HG03095 (cell line): ENCODE results near the gene LOXHD1.

Experiments used
- ATAC-seq: cut with Tn5 transposase; IDR thresholded peaks from one replicate; pipeline ENCODE4 v1.9.1; 2021; ENCODE audit warnings: moderate library complexity; ENCODE audit not compliant: unreplicated experiment

Gene LOXHD1, protein sequence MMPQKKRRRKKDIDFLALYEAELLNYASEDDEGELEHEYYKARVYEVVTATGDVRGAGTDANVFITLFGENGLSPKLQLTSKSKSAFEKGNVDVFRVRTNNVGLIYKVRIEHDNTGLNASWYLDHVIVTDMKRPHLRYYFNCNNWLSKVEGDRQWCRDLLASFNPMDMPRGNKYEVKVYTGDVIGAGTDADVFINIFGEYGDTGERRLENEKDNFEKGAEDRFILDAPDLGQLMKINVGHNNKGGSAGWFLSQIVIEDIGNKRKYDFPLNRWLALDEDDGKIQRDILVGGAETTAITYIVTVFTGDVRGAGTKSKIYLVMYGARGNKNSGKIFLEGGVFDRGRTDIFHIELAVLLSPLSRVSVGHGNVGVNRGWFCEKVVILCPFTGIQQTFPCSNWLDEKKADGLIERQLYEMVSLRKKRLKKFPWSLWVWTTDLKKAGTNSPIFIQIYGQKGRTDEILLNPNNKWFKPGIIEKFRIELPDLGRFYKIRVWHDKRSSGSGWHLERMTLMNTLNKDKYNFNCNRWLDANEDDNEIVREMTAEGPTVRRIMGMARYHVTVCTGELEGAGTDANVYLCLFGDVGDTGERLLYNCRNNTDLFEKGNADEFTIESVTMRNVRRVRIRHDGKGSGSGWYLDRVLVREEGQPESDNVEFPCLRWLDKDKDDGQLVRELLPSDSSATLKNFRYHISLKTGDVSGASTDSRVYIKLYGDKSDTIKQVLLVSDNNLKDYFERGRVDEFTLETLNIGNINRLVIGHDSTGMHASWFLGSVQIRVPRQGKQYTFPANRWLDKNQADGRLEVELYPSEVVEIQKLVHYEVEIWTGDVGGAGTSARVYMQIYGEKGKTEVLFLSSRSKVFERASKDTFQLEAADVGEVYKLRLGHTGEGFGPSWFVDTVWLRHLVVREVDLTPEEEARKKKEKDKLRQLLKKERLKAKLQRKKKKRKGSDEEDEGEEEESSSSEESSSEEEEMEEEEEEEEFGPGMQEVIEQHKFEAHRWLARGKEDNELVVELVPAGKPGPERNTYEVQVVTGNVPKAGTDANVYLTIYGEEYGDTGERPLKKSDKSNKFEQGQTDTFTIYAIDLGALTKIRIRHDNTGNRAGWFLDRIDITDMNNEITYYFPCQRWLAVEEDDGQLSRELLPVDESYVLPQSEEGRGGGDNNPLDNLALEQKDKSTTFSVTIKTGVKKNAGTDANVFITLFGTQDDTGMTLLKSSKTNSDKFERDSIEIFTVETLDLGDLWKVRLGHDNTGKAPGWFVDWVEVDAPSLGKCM (N-terminal part only)

DNA sequence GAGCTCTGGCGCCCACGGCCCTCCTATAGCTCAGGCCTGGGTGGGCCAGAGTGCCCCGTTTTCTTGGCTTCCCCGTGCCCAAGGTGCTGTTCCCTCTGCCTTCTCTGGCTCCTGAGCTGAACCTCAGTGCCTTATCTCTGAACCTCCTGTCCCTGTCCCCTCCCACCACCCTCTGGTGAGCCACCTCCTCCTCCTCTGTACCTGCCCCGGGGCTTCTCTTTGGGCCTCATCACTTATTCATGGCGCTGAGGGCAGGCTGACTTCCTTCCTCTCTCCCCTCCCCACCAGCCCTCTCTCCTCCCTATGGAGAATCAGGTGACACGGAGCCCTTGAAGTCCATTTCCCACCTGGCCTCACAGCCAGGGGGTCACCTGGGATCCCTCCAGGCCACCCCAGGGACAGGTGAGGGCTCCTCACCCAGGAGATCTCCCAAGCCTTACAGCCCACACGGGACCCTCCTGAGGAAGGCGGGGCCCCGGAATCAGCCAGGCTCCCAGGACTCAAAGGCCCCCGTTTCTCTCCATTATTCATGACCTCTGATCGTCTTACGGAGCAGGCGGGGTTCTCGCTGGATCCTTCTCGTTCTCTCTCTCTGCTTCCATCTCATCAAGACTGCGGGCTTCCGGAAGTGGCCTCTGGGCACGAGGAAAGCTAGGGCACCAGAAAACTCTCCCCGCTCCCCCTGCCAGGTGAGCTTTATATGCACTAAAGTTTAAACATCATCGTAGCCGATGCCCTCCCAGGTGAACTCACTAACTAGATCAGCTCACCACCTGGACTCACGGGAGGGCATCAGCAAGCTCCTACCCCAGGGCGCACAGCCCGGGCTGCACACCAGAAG is at the start of gene LOXHD1:
Gene LOXHD1, minus strand, starts transcription at position 106 of the 841 bp plus-strand sequence. CDS start 187 bp downstream, outside the sequence.
- no peak for ATAC-seq

DNA sequence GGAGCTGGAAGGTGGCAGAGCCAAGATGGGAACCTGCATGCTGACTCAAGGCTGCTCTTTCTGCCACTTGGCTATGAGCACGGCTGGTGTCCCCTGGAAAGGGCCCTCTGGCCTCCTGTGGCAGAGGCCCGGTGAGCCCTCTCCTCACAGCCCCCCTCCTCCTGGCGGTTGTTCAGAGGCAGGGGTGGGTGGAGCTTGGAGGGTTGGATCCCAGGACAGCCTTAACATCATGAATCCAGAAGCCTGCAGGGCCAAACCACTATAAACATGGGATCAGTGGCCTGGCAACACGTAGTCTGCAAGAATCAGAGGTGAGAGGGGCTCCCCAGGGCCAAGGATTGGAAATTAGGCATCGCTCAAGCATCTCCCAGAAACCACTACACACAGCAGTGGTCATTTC is 48.5 kb upstream of the LOXHD1 start:
- no peak for ATAC-seq

DNA sequence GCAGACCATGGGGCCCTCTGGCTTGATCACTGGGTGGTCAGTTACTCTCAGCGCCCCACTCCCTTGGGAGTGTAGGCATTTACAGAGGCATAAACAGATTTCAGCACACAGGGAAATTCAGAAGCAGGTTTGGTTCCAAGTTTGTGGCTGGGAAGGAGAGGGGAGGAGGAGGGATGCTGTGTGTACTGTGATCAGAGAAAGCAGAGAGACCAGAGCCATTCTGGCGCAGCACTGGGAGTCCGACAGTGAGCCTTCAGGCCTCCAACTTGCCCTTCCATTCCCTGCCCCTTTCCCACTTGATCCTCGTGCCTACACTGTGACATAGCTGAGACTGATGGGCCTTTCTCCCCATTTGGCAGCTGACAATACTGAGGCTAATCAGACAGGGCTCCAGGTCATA is 47.8 kb upstream of the LOXHD1 start:
- no peak for ATAC-seq

DNA sequence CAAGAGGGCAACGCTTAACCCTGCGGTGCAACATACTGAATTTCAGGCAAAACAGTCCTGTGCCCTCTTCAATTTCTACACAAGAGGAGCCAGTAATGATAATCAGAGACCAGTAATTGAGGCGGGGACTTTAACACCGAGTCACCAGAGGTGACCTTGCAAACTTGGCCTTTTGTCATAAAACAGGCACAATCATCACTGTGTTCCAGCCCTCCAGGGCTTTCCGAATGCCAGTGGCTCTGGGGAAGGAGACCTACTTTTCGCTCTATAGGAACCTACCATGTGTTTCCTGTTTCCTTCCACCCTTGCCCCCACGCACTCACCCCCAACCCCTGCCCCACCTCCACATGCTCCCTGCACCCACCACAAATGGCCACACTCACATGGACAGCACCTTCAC is 47.2 kb upstream of the LOXHD1 start:
- ATAC-seq = no peak

DNA sequence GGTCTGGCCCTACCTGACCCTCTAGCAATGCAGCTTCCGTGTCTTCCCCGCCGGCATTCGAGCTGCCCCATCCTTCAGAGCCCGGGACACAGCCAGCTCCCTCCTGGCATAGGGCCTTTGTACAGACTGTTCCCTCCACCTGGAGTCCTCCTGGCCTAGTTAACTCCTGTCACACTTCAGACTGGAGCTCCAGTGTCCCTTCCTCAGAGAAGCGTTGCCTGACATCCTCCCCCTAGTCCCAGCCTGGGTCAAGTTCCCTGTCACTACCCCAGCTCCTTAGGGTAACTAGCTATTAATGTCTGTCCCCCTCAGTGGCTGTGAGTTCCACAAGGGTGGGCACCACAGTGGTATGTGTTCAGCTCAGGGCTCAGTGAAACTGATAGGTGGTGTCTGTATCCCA is 45.5 kb upstream of the LOXHD1 start:
- no peak for ATAC-seq

DNA sequence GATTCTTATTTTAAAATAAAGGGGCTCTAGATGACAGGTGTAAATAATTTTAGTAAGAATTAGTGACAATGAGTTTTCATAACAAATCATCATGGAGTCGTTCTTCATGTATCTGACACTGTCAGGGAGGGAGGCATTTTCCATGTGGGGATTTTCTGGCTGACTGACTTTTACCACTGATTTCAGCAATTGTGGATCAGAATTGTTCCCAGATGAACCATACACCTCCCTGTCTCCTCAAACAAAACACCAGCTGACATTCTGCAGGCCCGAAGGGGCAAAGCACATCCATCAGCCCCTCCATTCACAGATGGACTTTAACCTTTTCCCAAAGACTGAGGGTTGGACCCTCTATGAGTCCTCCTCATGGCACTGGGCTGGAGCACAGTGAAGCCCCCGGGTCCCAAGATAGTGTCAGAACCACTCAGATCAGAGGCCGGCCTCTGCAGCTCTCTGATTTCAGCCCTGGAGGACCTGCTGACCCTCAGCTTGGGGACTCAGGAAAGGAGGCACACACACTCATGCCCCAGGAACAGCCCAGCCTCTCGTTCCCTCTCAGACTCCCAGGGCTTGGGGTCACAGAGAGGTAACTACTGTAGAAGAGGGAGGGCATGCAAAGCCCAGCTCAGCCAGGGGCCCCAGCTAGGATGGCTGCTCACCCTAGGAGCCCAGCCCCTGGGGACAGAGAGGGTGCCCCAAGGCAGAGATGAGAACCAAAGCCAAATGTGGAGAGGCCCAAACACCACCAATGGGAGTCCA is 43.2 kb upstream of the LOXHD1 start:
- ATAC-seq = no peak

DNA sequence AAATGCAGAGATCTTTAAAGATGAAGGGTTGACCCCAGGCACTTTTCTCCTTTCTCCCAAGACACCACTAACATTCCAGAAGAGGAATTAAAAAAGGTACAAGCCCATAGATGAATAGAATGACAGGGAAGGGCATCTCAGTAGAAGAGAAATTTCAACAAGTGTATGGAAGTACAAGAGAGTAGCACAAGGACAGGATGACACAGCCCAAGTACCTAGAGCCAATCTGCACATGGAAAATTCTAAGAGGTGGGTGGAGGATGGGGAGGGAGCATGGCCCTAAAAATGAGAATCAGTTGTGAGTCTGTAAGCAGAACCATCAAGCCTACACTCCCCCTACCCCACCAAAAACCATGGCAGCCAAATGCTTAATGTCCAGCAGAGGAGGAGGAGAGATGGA is 39.7 kb upstream of the LOXHD1 start:
- ATAC-seq = no peak

DNA sequence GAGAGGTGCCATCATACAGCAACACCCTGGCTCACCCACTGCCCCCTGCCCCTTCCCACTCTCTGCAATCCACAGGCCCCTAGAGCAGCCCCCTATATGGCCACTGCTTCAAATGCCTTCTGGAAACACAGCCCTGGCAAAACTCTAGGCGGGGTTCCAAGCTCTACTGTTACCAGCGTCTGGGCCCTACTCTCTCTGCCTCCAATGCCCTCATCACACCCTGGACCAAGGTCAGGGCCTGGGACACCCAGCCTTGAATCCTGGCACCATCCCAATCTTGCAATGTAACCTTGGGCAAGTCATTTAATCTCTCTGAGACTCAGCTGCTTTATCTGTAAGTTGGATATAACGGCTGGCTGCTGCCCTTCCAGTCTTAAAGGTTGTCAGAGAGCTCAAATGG is 39.2 kb upstream of the LOXHD1 start:
- no peak for ATAC-seq

DNA sequence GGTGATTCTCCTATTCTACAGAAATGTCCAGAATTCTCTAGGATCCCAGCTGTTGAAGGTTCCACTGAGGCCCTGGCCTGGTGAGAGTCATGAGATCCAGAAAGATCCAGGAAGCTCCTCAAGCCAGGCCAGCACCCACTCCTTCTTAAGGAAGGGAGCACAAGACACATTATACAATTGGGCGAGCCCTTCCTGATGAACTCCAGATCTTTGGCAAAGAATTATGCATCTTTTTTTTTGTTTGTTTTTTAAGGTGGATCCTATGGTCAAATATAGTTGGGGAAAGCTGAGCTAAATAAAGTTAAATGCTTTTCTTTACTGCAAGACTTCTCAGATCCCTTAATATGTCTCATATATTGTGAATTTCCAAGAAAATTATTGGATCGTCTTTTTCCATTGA is 37.0 kb upstream of the LOXHD1 start:
- ATAC-seq = no peak

DNA sequence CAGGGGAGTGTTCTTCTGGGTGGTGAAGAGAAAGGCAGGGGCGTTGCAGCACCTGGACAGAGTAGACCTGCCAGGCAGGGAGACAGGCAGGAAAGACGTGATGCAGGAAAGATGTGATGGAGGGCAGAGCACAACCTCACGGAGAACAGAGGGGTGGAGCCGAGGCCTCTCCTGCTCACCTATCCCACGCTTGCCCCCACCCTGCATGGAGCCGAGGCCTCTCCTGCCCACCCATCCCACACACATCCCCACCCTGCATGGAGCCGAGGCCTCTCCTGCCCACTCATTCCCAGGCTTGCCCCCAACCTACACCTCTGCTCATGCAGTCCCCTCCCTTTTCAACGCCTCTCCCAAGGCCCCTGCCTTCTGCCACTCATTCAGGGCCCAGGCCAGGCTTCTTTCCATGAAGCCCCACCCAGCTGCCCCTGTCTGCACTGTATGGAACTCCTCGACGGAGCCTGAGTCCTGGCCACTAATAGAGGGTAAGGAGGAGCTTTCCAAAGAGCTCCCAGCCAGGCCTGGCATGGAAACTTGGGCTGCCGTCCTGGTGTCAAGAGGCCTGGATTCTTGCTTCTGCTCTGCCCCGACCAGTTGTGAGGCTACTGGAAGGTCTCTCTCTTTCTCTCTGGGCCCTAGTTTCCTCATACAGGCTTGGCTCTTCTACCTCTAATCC is 32.0 kb upstream of the LOXHD1 start:
- no peak for ATAC-seq

DNA sequence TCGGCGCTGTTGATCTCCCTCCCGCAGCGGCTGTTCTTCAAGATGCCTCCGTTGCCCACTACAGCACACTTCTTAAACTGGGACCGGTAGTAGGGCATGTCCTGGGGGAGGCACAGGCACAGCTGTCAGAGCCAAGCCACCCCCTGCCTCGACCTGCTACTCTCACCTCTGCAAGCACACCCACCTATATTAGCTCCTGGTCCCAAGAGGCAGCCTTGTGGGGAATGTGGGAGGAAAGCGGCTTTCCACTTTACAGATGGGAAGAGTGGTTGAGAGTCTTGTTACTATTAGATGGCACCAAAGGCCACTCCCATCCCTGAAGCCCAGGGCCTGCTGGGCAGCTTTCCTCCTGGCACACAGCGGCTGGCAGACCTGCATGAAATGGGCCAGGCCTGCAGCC is 29.2 kb upstream of the LOXHD1 start:
- no peak for ATAC-seq

DNA sequence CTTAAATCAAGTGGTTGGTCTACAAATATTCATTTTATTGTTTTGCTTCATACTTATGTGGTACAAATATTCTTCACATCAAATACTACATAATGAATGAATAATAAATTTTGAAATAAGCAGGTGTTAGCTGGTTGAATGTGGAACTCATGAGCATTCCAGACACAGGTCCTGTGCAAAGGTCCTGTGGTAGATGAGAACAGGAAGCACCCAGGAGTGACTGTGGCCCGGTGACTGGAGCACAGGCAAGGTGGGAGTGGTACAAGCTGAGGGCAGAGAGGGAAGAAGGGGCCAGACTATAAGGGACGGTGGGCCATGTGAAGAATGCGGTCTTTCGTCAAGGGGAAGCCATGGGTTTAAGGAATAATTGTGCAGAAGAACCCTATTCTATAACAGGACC is 26.2 kb upstream of the LOXHD1 start:
- no peak for ATAC-seq

DNA sequence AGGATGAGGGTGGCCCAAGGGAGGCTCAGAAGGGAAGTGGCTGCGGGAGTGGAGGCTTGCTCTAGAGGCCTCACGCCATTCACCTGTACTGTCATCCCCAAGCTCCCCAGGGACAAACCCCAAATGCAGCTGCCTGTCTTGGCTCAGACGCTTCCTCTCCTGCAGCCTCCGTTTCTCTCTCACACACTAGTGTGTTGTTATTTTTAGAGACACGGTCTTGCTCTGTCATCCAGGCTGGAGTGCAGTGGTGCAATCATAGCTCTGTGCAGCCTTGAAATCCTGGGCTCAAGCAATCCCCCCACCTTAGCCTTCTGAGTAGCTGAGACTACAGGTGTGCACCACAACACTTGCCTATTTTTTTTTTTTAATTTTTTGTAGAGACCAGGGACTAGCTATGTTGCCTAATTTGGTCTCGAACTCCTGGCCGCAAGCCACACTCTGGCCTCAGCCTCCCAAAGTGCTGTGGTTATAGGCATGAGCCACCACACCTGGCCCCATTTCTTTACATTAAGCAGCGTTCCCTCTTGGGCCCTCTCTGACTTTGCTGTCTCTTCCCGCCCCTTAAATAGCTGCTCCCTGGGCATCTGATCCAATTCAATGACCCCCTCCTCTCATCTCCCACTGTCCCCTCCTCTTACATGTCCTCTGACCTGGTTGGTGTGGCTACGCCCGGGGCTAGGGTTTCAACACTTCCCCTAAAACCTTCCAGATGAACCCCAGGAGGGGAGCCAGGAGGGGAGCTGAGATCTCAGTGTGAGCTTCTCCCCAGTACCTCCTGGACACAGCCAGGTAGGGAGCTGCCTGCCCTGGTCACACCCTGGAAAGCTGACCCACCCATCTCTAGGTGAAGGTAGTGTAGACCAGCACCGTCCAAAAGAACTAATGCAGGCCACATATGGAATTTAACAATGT is 24.0 kb upstream of the LOXHD1 start:
- ATAC-seq = no peak

DNA sequence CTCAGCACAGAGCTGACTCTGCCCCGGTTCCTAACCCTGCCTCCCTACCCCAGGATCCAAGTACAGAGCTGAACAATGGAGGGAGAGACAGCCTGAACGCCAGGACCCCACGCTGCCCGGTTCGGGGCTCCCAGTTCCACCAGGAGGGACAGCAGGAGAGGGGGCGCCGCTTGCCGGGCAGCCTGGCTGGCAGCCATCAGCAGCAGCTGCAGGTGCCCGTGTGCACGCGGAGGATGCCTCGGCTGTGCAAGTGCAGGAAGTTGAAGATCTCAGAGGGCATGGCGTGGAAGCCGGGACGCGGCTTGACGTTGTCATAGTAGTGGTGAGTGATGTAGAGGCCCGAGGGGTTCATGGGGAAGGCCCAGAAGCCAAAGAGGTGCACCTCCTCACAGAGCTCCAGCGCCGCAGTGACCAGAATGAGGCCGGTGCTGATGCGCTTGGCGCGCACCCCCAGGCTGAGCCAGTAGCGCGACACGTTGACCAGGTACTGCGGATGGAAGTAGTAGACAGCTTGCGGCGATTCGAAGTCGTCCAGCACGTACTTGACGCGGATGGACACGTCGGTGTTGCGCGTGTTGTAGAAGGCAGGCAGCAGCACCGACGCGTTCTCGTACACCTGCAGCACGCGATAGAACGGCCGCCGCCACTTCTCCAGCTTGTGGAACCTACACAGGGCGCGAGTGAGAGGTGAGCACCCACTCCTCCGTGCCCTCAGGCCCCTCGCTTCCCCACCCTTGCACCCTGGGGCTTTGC is 23.0 kb upstream of the LOXHD1 start:
- ATAC-seq = no peak

DNA sequence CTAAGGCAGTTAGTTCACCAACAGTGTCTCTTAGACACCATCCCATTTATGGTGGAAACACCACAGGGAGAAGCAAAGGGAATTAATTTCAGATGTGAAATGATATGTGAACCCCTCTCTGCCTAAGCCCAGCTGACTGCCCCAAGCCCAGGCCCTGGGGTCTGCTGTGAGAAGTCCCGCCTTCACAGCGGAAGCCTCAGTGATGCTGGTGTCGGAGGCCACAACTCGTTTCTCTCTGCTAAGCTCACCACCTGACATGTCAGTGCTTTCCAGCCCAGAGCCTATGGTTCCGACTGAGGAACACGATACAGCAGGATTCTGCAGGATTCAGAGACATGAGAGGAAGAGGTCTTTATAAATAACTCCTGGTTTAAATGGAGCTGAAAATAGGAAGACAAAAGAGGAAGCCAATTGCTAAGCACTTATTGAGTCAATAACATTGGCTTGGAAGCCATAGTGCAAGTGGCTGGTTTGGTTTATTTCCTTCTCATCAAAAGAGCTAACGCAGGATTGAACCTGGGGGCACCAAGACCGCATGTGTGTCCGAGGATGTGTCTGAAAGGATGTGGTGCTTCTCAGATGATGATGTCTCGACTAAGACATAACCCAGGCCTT is 21.9 kb upstream of the LOXHD1 start:
- no peak for ATAC-seq

DNA sequence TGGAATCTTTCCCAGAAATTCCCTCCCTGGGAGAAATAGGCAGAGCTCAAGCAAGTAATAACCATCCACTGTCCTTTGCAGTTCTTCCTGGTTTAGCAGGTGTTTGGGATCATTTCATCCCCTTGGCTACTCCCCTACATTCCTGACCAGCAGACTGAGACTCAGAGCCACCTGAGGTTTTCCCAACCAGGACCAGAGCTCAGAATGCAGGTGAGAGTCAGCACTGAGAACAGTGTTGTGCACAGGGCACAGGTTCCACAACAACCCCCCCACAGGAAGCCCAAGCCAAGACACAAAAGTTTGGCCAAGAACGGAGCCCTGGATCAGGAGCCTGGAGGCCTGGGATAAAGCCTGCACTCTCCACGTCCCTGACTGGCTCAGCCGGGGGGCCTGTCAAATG is 21.0 kb upstream of the LOXHD1 start:
- no peak for ATAC-seq

DNA sequence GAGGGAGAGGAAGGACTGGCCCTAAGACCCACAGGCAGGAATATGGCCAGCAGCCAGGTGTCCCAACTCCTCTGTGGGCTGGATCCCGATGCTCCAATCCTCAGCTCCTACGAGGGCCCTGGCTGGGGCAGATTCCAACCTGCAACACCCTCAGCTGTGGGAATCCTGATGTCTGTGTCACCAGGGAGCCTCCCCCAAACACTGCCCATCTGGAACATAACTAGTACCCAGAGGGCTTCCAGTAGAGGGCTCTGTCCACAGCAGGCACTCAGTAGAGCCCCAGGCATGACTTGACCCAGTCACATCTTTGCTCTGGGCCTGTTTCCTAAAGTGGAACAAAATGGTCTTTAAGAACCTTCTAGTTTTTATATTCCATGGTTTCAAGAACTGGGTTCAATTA is 20.6 kb upstream of the LOXHD1 start:
- no peak for ATAC-seq
